HCT116 (cell line): ENCODE measurements around the gene UBAC2. TPM values are rescaled to one million over a fixed set of nuclear protein-coding genes. Genes with fewer than 3 reads are reported as not detected.

Experiments
- ATAC-seq: fragments of 200-7000 bp; cut with Tn5 transposase; 2 replicates; pipeline ENCODE4 v1.9.1; 2020; ENCODE audit warnings: mild to moderate bottlenecking, moderate library complexity
- BruUV-seq: library from RNA; stranded (reverse); fragments of 400-500 nt; replicated peaks from 2 replicates; lab custom pipeline; 2021; lab: Mats Ljungman, UMichigan
- CTCF ChIA-PET: fragments of 300-600 bp; sonication (Branson Sonifier 250); formaldehyde crosslinking; loops from one replicate; lab custom pipeline; 2021; ENCODE audit warnings: antibody characterized with exemption; lab: Charles Lee
- POLR2A ChIA-PET: fragments of 300-600, 350-600 bp; sonication (Branson Sonifier 250); formaldehyde crosslinking; loops from one replicate; lab custom pipeline; 2021; ENCODE audit warnings: antibody characterized with exemption; lab: Charles Lee
- RAD21 ChIA-PET, 2 experiments: fragments of 300-600 bp; sonication (Branson Sonifier 250); formaldehyde crosslinking; loops; one replicate each; lab custom pipeline; 2023; ENCODE audit warnings: low total read pairs in 2 of 2; ENCODE audit not compliant: uncharacterized antibody in 2 of 2, unreplicated experiment in 2 of 2, low non-redundant PET in 1 of 2; lab: Charles Lee
- DNase-seq: peaks from one replicate; pipeline ENCODE4 v3.0.0-alpha.2; 2010; ENCODE audit warnings: low read depth, low spot score
- H2AFZ ChIP-seq: fragments of 200-600 bp; shearing (Covaris generic), sonication (generic); 2 replicates; pipeline ENCODE4 v1.6.1; 2017; ENCODE audit warnings: low read depth, mixed run types, mixed read lengths, antibody characterized with exemption, low read length; ENCODE audit not compliant: poor library complexity, severe bottlenecking
- H3K27ac ChIP-seq: 2 replicates; pipeline ENCODE4 v1.5.1; 2012; ENCODE audit warnings: low read depth, low read length
- H3K27me3 ChIP-seq: fragments of 200-600 bp; sonication (generic); 2 replicates; pipeline ENCODE4 v1.6.1; 2016; ENCODE audit warnings: mixed run types, low read length, mixed read lengths; ENCODE audit not compliant: insufficient read depth
- H3K36me3 ChIP-seq, 2 experiments: fragments of 200-500 bp in 1 of 2; fragments of 200-600 bp in 1 of 2; sonication (Bioruptor generic) in 1 of 2; sonication (generic) in 1 of 2; 2 replicates each; pipeline versions ENCODE4 v1.5.1 to v1.6.1; 2014 to 2016; ENCODE audit warnings: low read length in 2 of 2, inconsistent platforms in 1 of 2, mixed read lengths in 1 of 2, mixed run types in 1 of 2; ENCODE audit not compliant: insufficient read depth in 2 of 2, control insufficient read depth in 1 of 2
- H3K4me1 ChIP-seq, 2 experiments: fragments of 200-600 bp in 1 of 2; sonication (generic) in 1 of 2; 2 replicates each; pipeline versions ENCODE4 v1.5.1 to v1.6.1; 2012 to 2017; ENCODE audit warnings: low read length in 2 of 2, inconsistent platforms in 1 of 2, mild to moderate bottlenecking in 1 of 2, mixed read lengths in 1 of 2, mixed run types in 1 of 2, moderate library complexity in 1 of 2; ENCODE audit not compliant: insufficient read depth in 2 of 2, control insufficient read depth in 1 of 2
- H3K4me2 ChIP-seq: fragments of 200-600 bp; sonication (generic); 2 replicates; pipeline ENCODE4 v1.6.1; 2017; ENCODE audit warnings: mixed run types, low read length, mixed read lengths
- H3K4me3 ChIP-seq, 2 experiments: fragments of 200-600 bp in 1 of 2; sonication (generic) in 1 of 2; replicated peaks in 1 of 2; 2 replicates each; pipeline ENCODE4 v1.5.1; 2011 to 2016; ENCODE audit warnings: low read length in 2 of 2, control low read depth in 1 of 2, low read depth in 1 of 2, mild to moderate bottlenecking in 1 of 2, mixed read lengths in 1 of 2, mixed run types in 1 of 2
- H3K79me2 ChIP-seq: fragments of 200-600 bp; sonication (generic); 2 replicates; pipeline ENCODE4 v1.6.1; 2017; ENCODE audit warnings: mild to moderate bottlenecking, mixed run types, low read length, moderate library complexity, mixed read lengths; ENCODE audit not compliant: insufficient read depth
- H3K9ac ChIP-seq: fragments of 200-600 bp; sonication (generic); 2 replicates; pipeline ENCODE4 v1.6.1; 2016; ENCODE audit warnings: low read length, mixed read lengths
- H3K9me2 ChIP-seq: fragments of 200-600 bp; sonication (generic), shearing (Covaris generic); 2 replicates; pipeline ENCODE4 v1.6.1; 2017; ENCODE audit warnings: mixed run types, mild to moderate bottlenecking, moderate library complexity; ENCODE audit not compliant: insufficient read depth
- H3K9me3 ChIP-seq, 2 experiments: fragments of 200-500 bp in 1 of 2; fragments of 200-600 bp in 1 of 2; sonication (Bioruptor generic) in 1 of 2; sonication (generic) in 1 of 2; 2 replicates each; pipeline ENCODE4 v1.6.1; 2014 to 2017; ENCODE audit warnings: low read length in 2 of 2, mixed read lengths in 2 of 2, inconsistent platforms in 1 of 2, low read depth in 1 of 2, mild to moderate bottlenecking in 1 of 2, mixed run types in 1 of 2, moderate library complexity in 1 of 2; ENCODE audit not compliant: control insufficient read depth in 1 of 2, insufficient read depth in 1 of 2
- H4K20me1 ChIP-seq: fragments of 200-600 bp; sonication (generic), shearing (Covaris generic); 2 replicates; pipeline ENCODE4 v1.6.1; 2017; ENCODE audit warnings: mixed run types, mild to moderate bottlenecking, moderate library complexity; ENCODE audit not compliant: insufficient read depth
- CBX3 ChIP-seq: IDR thresholded peaks from 2 replicates; pipeline ENCODE4 v1.6.1; 2012; ENCODE audit warnings: low read depth
- CEBPB ChIP-seq: IDR thresholded peaks from 2 replicates; pipeline ENCODE4 v1.6.1; 2012; ENCODE audit warnings: low read depth
- ELF1 ChIP-seq: IDR thresholded peaks from 2 replicates; pipeline ENCODE4 v1.6.1; 2012; ENCODE audit warnings: low read depth, borderline replicate concordance
- EZH2 ChIP-seq: fragments of 200-600 bp; sonication (generic); IDR thresholded peaks from 2 replicates; pipeline ENCODE4 v1.6.1; 2017; ENCODE audit warnings: antibody characterized with exemption, mixed run types
- FOSL1 ChIP-seq: IDR thresholded peaks from 2 replicates; pipeline ENCODE4 v1.6.1; 2012; ENCODE audit warnings: low read depth
- JUND ChIP-seq: IDR thresholded peaks from 2 replicates; pipeline ENCODE4 v1.6.1; 2012
- POLR2A ChIP-seq: IDR thresholded peaks from 2 replicates; pipeline ENCODE4 v1.7.0; 2011; ENCODE audit warnings: borderline replicate concordance; ENCODE audit not compliant: insufficient read depth, insufficient read length; ENCODE audit errors: extremely low read depth
- POLR2AphosphoS5 ChIP-seq: IDR thresholded peaks from 2 replicates; pipeline ENCODE4 v1.6.1; 2011; ENCODE audit warnings: mild to moderate bottlenecking, low read depth, low read length, moderate library complexity
- RAD21 ChIP-seq: IDR thresholded peaks from 2 replicates; pipeline ENCODE4 v1.6.1; 2012; ENCODE audit warnings: low read depth, mild to moderate bottlenecking
- SIN3A ChIP-seq: IDR thresholded peaks from 2 replicates; pipeline ENCODE4 v1.6.1; 2012; ENCODE audit warnings: low read depth
- SP1 ChIP-seq: IDR thresholded peaks from 2 replicates; pipeline ENCODE4 v1.6.1; 2012; ENCODE audit warnings: low read depth
- TCF7L2 ChIP-seq: IDR thresholded peaks from 2 replicates; pipeline ENCODE4 v1.7.0; 2011; ENCODE audit warnings: borderline replicate concordance, inconsistent platforms; ENCODE audit not compliant: insufficient read depth, insufficient read length; ENCODE audit errors: extremely low read depth
- YY1 ChIP-seq: IDR thresholded peaks from 2 replicates; pipeline ENCODE4 v1.6.1; 2011; ENCODE audit warnings: low read length, low read depth, moderate library complexity, mild to moderate bottlenecking; ENCODE audit not compliant: insufficient replicate concordance; ENCODE audit errors: extremely low read depth
- intact Hi-C: fragments of 100-400 bp; cut with micrococcal nuclease; formaldehyde crosslinking; loops from 2 replicates; pipeline ENCODE4 v1.10.0; 2022
- total RNA-seq: library from RNA; stranded (reverse); gene quantifications from one replicate; pipeline ENCODE4 v1.2.1, GENCODE V29; 2021; ENCODE audit not compliant: unreplicated experiment
- TF ChIP-seq, protein P1 (sequence below): IDR thresholded peaks from 2 replicates; pipeline ENCODE4 v1.6.1; 2012
- TF ChIP-seq, protein P2 (sequence below), 3 experiments: fragments of 200-600 bp in 1 of 3; sonication (generic) in 1 of 3; IDR thresholded peaks in 2 of 3; conservative IDR thresholded peaks in 1 of 3; 2 replicates each; pipeline ENCODE4 v1.5.1; 2012 to 2017; ENCODE audit warnings: low read depth in 2 of 3, low read length in 2 of 3, antibody characterized with exemption in 1 of 3, borderline replicate concordance in 1 of 3, control low read depth in 1 of 3, mild to moderate bottlenecking in 1 of 3, mixed read lengths in 1 of 3, mixed run types in 1 of 3, moderate library complexity in 1 of 3; ENCODE audit not compliant: insufficient read depth in 1 of 3
- TF ChIP-seq, protein P3 (sequence below): IDR thresholded peaks from 2 replicates; pipeline ENCODE4 v1.6.1; 2012
- TF ChIP-seq, protein P4 (sequence below): IDR thresholded peaks from 2 replicates; pipeline ENCODE4 v1.6.1; 2012; ENCODE audit warnings: low read depth

Gene UBAC2
- total RNA-seq, 1 experiment from 2014 or later: 67.4 TPM

DNA sequence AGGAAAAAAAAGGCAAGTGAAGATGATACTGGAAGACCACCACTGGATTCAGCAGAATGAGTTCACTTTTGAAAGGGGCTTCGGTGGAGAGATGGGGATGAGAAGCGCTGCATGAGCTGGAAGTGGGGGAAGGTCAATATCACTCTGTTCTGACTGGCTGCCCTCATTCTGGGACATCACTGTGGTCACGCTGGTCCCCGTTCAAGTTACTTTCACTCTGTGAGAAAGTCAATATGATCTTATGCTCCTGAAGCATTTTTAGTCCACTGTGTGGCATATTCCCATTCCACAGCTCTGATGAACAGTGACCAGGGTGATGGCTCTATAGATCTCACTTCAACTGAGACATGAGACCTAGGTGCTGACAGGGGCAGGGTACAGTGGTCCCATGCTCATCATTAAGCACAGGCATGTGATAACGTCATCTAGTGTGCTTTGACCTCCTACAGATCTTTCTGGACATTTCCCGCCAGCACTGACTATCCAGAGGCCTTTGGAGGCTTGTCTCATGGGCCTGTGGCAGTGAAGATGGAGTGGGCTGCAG, 146.8 kb downstream of the UBAC2 start:
- BruUV-seq: no TSS peak
- ChIA-PET POLR2A (no interaction called here), RAD21 (interaction anchor here in 1 of 2 experiments (0.7 kb wide), 1 partner anchor 86 kb away, joined by 4 read pairs; no protein-coding TSS in a partner anchor), CTCF (no interaction called here)
- no peak overlapping the region for H3K9ac ChIP-seq
- no peak overlapping the region for H3K4me3 ChIP-seq
- H3K27me3 ChIP-seq: no peaks in the 10 kb centered on the region
- H3K4me1 ChIP-seq: no peaks in the 10 kb centered on the region
- no peak overlapping the region for H3K4me2 ChIP-seq
- H3K36me3 ChIP-seq: peaks cover 3 to 4% of the 10 kb centered on the region in 2 experiments; a peak in 2 of 4 replicates
- no peak for ATAC-seq
- H3K9me2 ChIP-seq: no peaks in the 10 kb centered on the region
- H2AFZ ChIP-seq: no peak overlapping the region
- no peak for TF ChIP-seq EZH2
- TF ChIP-seq POLR2A: no peak
- no peak for TF ChIP-seq JUND
- no peak for TF ChIP-seq ELF1
- no peak for TF ChIP-seq RAD21
- TF ChIP-seq, protein P1, sequence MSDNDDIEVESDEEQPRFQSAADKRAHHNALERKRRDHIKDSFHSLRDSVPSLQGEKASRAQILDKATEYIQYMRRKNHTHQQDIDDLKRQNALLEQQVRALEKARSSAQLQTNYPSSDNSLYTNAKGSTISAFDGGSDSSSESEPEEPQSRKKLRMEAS: no peak
- no peak for TF ChIP-seq SP1
- TF ChIP-seq POLR2AphosphoS5: no peak
- no peak for TF ChIP-seq FOSL1
- TF ChIP-seq, protein P2, sequence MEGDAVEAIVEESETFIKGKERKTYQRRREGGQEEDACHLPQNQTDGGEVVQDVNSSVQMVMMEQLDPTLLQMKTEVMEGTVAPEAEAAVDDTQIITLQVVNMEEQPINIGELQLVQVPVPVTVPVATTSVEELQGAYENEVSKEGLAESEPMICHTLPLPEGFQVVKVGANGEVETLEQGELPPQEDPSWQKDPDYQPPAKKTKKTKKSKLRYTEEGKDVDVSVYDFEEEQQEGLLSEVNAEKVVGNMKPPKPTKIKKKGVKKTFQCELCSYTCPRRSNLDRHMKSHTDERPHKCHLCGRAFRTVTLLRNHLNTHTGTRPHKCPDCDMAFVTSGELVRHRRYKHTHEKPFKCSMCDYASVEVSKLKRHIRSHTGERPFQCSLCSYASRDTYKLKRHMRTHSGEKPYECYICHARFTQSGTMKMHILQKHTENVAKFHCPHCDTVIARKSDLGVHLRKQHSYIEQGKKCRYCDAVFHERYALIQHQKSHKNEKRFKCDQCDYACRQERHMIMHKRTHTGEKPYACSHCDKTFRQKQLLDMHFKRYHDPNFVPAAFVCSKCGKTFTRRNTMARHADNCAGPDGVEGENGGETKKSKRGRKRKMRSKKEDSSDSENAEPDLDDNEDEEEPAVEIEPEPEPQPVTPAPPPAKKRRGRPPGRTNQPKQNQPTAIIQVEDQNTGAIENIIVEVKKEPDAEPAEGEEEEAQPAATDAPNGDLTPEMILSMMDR (IDR thresholded peaks at IDR 0.05 in 2 of 3, conservative IDR thresholded peaks at IDR 0.05 in 1 of 3; ENCODE audit: borderline replicate concordance in 1 of 3, insufficient read depth in 1 of 3, low read depth in 2 of 3, low read length in 2 of 3): no peak
- TF ChIP-seq, protein P3, sequence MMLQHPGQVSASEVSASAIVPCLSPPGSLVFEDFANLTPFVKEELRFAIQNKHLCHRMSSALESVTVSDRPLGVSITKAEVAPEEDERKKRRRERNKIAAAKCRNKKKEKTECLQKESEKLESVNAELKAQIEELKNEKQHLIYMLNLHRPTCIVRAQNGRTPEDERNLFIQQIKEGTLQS: no peak
- TF ChIP-seq YY1: no peak
- TF ChIP-seq SIN3A: no peak
- TF ChIP-seq, protein P4, sequence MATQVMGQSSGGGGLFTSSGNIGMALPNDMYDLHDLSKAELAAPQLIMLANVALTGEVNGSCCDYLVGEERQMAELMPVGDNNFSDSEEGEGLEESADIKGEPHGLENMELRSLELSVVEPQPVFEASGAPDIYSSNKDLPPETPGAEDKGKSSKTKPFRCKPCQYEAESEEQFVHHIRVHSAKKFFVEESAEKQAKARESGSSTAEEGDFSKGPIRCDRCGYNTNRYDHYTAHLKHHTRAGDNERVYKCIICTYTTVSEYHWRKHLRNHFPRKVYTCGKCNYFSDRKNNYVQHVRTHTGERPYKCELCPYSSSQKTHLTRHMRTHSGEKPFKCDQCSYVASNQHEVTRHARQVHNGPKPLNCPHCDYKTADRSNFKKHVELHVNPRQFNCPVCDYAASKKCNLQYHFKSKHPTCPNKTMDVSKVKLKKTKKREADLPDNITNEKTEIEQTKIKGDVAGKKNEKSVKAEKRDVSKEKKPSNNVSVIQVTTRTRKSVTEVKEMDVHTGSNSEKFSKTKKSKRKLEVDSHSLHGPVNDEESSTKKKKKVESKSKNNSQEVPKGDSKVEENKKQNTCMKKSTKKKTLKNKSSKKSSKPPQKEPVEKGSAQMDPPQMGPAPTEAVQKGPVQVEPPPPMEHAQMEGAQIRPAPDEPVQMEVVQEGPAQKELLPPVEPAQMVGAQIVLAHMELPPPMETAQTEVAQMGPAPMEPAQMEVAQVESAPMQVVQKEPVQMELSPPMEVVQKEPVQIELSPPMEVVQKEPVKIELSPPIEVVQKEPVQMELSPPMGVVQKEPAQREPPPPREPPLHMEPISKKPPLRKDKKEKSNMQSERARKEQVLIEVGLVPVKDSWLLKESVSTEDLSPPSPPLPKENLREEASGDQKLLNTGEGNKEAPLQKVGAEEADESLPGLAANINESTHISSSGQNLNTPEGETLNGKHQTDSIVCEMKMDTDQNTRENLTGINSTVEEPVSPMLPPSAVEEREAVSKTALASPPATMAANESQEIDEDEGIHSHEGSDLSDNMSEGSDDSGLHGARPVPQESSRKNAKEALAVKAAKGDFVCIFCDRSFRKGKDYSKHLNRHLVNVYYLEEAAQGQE: no peak
- TF ChIP-seq TCF7L2: no peak
- TF ChIP-seq CEBPB: no peak
- TF ChIP-seq CBX3: no peak
- TF ChIP-seq, all 23 proteins: peak for 0
- Histone ChIP-seq H3K9me3 (no peaks in the 10 kb centered on the region), H4K20me1 (no peaks in the 10 kb centered on the region), H3K27ac (no peak overlapping the region), H3K79me2 (no peaks in the 10 kb centered on the region)
- intact Hi-C loops: no loop called here
- DNase-seq: no peak
